Activated T-helper 1 cell treated with Interleukin-2 at 50 U/mL for 16 hours (primary cell): ENCODE measurements around the gene PNRC1.
"Not testable (repeated sequence)": the region's sequence is repeated elsewhere in the genome, so short reads cannot be mapped to it uniquely, and the experiment has no call there.

Experiments
- DNase-seq: peaks from one replicate; pipeline ENCODE4 v3.0.0-alpha.2; 2020; ENCODE audit warnings: low read depth

Gene PNRC1

GRCh38 chr6:89059227-89059626 is 21.3 kb upstream of the PNRC1 start:
- DNase-seq = no peak

GRCh38 chr6:89063881-89064280 is 16.7 kb upstream of the PNRC1 start:
- no peak for DNase-seq

- not testable (repeated sequence) for DNase-seq
These were observed 15.6 kb upstream of the PNRC1 start for GRCh38 chr6:89064931-89065330.

- DNase-seq = not testable (repeated sequence)
These were observed 14.4 kb upstream of the PNRC1 start for GRCh38 chr6:89066121-89066520.

- DNase-seq = no peak
These were observed 13.5 kb upstream of the PNRC1 start for GRCh38 chr6:89066940-89067646.

GRCh38 chr6:89067796-89068195 is 12.8 kb upstream of the PNRC1 start:
- DNase-seq = no peak

GRCh38 chr6:89068695-89069094 is 11.9 kb upstream of the PNRC1 start:
- no peak for DNase-seq

GRCh38 chr6:89069536-89070163 is 10.9 kb upstream of the PNRC1 start:
- no peak for DNase-seq

- DNase-seq = no peak
These were observed 9.5 kb upstream of the PNRC1 start for GRCh38 chr6:89071036-89071435.

GRCh38 chr6:89073014-89073620 is 7.4 kb upstream of the PNRC1 start:
- no peak for DNase-seq

- no peak for DNase-seq
These were observed 6.7 kb upstream of the PNRC1 start for GRCh38 chr6:89073840-89074239.

GRCh38 chr6:89079511-89080234 is 878 bp upstream of the PNRC1 start:
- peak; percentile 44 for DNase-seq

- DNase-seq = no peak
These were observed 525 bp downstream of the PNRC1 start for GRCh38 chr6:89081129-89081422.

- DNase-seq = peak; percentile 98
These were observed 1.1 kb downstream of the PNRC1 start for GRCh38 chr6:89081423-89082322.

- DNase-seq = no peak
These were observed 1.9 kb downstream of the PNRC1 start for GRCh38 chr6:89082486-89082891.

GRCh38 chr6:89084542-89084941 is 4.0 kb downstream of the PNRC1 start:
- DNase-seq = no peak

- no peak for DNase-seq
These were observed 4.4 kb downstream of the PNRC1 start for GRCh38 chr6:89084954-89085353.

- no peak for DNase-seq
These were observed 5.1 kb downstream of the PNRC1 start for GRCh38 chr6:89085409-89086205.

- no peak for DNase-seq
These were observed 7.3 kb downstream of the PNRC1 start for GRCh38 chr6:89087881-89088280.

- no peak for DNase-seq
These were observed 17.9 kb downstream of the PNRC1 start for GRCh38 chr6:89098461-89098860.

GRCh38 chr6:89100114-89100513 is 19.6 kb downstream of the PNRC1 start:
- DNase-seq = no peak
